ENCODE measurements around the gene PTPRA. TPM values are rescaled to one million over a fixed set of nuclear protein-coding genes. Genes with fewer than 3 reads are reported as not detected.

Gene PTPRA
- total RNA-seq, 4 donors from 2014 or later = 54.1 to 85.4 (median 67.0) TPM

- WGBS, 2 donors (ENCODE audit: low coverage in 1 of 2) = 78 to 89% methylated on average over 1 of the region's 1 CpG
- ATAC-seq = no peak
Observed at GRCh38 chr20:2833761-2834160, 39.5 kb upstream of the PTPRA start.

DNA sequence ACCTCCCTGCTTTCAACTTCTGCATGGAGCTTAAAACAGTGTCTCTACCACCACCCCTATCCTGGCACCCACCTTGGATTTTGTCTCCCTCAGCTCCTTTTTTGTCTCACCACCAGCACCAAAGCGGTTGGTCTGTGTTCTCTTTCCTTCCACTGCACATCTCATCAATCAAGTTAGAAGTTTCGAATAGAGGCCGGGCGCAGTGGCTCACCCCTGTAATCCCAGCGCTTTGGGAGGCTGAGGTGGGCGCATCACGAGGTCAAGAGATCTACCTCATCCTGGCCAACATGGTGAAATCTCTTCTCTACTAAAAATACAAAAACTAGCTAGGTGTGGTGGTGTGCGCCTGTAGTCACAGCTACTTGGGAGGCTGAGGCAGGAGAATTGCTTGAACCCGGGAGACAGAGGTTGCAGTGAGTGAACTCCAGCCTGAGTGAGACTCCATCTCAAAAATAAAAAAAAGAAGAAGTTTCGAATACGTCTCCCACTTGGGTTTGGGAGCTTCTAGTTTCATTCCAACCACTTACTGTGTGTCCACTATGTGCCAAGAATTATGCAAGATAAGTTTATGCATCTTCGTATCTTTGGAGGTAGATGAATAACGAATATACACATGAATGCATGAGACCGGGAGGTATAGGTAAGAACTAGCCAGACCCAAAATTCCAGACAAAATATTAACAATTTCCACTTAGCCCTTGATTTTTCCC lies 38.7 kb upstream of the PTPRA start:
- TF ChIP-seq CTCF (IDR thresholded peaks at IDR 0.05) (no peak), POLR2AphosphoS5 (IDR thresholded peaks at IDR 0.05) (no peak), EP300 (IDR thresholded peaks at IDR 0.05) (no peak), POLR2A (IDR thresholded peaks at IDR 0.05) (no peak)
- Histone ChIP-seq H3K27me3 (no peaks in the 10 kb centered on the region), H3K4me1 (peaks cover 0 to 8% (median 0%) of the 10 kb centered on the region in 3 donors), H3K4me3 (no peak overlapping the region), H3K9me3 (no peaks in the 10 kb centered on the region), H3K36me3 (peaks cover 0 to 37% of the 10 kb centered on the region in 2 donors), H3K27ac (no peak overlapping the region)
- ATAC-seq = no peak
- WGBS, 2 donors (ENCODE audit: low coverage in 1 of 2) = 85 to 92% methylated on average over 4 to 9 of the region's 14 CpGs

More at GRCh38 chr20:2833761-2834160, 39.5 kb upstream of the PTPRA start:
- peaks cover 0 to 37% of the 10 kb centered on the region in 2 donors for H3K36me3 ChIP-seq
- no peak overlapping the region for H3K4me3 ChIP-seq
- H3K4me1 ChIP-seq = peaks cover 0 to under 1% (median 0%) of the 10 kb centered on the region in 3 donors
- H3K27me3 ChIP-seq = no peaks in the 10 kb centered on the region
- TF ChIP-seq POLR2A (IDR thresholded peaks at IDR 0.05) (no peak), POLR2AphosphoS5 (IDR thresholded peaks at IDR 0.05) (no peak), CTCF (IDR thresholded peaks at IDR 0.05) (no peak), EP300 (IDR thresholded peaks at IDR 0.05) (no peak)
- H3K9me3 ChIP-seq = no peaks in the 10 kb centered on the region
- H3K27ac ChIP-seq = no peak overlapping the region

DNA sequence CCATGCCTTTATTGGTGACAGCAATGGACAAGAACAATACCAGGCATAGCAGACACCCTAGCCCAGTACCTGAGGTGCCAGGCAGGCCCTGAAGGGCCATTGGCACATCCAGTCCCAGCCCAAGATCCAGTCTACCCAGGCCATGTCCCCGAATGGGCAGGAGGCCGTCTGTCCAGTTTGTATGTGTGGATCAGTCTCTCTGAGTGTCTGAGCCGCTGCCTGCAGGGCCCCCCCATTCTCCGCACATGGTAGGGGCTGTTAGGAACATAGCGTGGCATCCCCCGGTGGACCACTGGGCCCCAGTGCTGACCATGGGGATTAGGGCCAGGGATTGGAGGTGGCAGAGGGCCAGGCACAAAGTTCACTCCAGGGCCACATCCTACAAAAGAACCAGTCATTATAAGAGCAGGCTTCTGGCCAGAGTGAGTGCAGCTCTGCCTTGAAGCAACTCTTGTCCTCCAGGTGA lies 37.9 kb upstream of the PTPRA start:
- Histone ChIP-seq H3K27ac (no peak overlapping the region), H3K9me3 (no peaks in the 10 kb centered on the region), H3K27me3 (no peaks in the 10 kb centered on the region), H3K36me3 (peaks cover 0 to 37% of the 10 kb centered on the region in 2 donors), H3K4me1 (peaks cover 0 to 16% (median 3%) of the 10 kb centered on the region in 3 donors), H3K4me3 (no peak overlapping the region)
- ATAC-seq = no peak
- no CpG with 5 or more reads among the region's 6 CpGs for WGBS, 2 donors (ENCODE audit: low coverage in 1 of 2)
- no peak for TF ChIP-seq POLR2AphosphoS5 (IDR thresholded peaks at IDR 0.05)
- TF ChIP-seq EP300 (IDR thresholded peaks at IDR 0.05) = no peak
- TF ChIP-seq CTCF (IDR thresholded peaks at IDR 0.05) = no peak
- no peak for TF ChIP-seq POLR2A (IDR thresholded peaks at IDR 0.05)

- H3K27me3 ChIP-seq = no peaks in the 10 kb centered on the region
- ATAC-seq = no peak
- 80% methylated on average over 5 of the region's 5 CpGs; no CpG with 5 or more reads in 1 of the 2 donors for WGBS, 2 donors (ENCODE audit: low coverage in 1 of 2)
- H3K4me1 ChIP-seq = peaks cover 0 to 16% (median 3%) of the 10 kb centered on the region in 3 donors
- H3K27ac ChIP-seq = no peak overlapping the region
- no peaks in the 10 kb centered on the region for H3K9me3 ChIP-seq
- H3K4me3 ChIP-seq = no peak overlapping the region
- H3K36me3 ChIP-seq = peaks cover 0 to 37% of the 10 kb centered on the region in 2 donors
- no peak for TF ChIP-seq POLR2A (IDR thresholded peaks at IDR 0.05)
- no peak for TF ChIP-seq EP300 (IDR thresholded peaks at IDR 0.05)
- TF ChIP-seq POLR2AphosphoS5 (IDR thresholded peaks at IDR 0.05) = no peak
- TF ChIP-seq CTCF (IDR thresholded peaks at IDR 0.05) = no peak
Observed at GRCh38 chr20:2836035-2836434, 37.2 kb upstream of the PTPRA start.
